ENCODE data around the gene ACAD10.
"Not testable (repeated sequence)": the region's sequence is repeated elsewhere in the genome, so short reads cannot be mapped to it uniquely, and the experiment has no call there.

Gene ACAD10

DNA sequence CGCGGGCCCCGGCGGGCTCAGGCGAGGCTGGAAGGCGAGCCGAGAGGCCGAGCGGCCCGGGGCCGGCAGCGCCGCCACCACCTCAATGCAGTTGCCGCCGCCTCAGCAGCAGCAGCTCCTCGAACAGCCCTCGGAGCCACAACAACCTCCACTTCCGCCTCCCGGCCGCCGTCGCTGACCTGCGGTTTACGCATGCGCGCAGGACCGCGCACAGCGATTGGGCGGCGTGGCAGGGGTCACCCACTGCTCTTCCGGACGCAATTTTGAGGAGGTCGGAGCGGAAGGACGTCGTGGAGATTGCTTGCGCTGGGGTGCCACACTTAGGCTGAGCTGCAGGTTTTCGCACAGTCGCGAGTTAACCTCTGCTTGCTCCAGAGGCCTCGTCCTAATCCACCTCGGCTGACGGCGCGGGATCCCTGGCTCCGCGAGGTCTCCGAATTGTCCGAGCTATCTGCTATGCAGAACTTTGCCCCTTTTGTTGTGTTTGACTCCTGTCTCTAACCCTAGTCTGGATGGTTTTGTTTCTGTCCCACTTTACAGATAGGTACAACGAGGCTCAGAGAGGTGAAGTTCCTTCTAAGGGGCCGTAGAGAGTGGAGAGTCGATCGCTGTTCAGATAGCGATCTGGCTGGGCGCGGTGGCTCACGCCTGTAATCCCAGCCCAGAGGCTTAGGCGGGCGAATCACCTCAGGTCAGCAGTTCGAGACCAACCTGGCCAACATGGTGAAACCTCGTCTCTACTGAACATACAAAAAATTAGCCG lies at the start of gene ACAD10, which contains the start of gene BRAP:
Gene ACAD10 (plus strand): TSS at position 243 of the 763 bp plus-strand sequence. CDS start 6,657 bp downstream, outside the sequence.
Gene BRAP (minus strand): TSS at position 146 of the 763 bp plus-strand sequence. CDS start 164 bp downstream, outside the sequence.
- peak; percentile 100 for DNase-seq (ENCODE audit: low spot score)

DNA sequence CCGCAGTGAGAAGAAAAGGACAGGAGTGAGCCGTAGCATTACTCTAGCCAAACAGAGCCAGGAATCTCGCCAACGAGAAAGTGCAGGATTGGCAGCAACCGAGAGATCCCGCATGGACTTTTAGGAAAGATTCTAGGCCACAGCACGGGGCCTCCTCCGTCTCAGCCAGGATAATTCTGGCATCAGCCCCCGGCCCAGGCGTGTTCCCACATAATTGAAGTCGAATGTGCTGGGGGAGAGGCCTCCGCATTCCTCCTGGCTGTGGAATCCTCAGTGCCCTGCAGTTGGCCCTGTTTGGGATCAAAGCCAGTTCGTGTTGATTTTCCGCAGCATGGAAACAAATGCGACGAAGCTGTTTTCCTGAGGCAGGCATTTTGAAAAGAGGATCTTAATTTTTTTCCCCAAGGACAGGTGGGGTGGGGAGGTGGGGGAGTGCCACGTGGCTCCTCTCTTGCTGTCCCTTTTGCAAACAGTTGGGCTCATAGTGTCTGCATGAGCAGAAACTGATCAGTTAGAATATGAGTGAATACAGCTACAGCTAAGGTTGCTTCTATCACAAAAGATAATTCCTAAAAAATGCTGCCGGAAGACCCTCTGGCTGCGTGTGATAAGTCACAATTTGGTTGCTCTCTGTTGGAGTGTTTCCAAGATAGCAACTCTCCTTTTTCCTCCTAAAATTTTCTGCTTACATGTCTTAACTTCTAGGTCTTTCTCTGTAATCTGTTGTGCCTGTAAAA lies 49.5 kb upstream of the ACAD10 start:
- peak; percentile 93 for DNase-seq (ENCODE audit: low spot score)

DNA sequence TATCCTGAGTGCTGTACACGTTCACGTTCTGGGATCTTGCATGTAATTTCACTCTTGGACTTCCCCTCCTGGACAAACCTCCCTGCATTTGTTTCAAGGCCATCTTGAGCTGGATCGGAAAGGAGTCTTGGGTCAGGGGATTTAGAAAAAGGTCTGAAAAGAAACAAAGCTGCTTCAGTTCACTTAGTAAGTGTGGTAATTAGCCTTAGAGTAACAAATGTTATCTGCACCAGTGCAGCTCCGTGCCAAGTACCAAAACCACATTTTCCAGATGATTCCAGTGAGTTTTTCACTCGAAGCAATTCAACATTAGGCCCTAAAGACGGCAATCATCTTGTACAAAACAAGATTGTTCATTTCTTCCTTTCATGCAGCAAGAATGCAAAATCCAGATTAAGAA lies 47.3 kb upstream of the ACAD10 start:
- DNase-seq (ENCODE audit: low spot score): no peak

DNA sequence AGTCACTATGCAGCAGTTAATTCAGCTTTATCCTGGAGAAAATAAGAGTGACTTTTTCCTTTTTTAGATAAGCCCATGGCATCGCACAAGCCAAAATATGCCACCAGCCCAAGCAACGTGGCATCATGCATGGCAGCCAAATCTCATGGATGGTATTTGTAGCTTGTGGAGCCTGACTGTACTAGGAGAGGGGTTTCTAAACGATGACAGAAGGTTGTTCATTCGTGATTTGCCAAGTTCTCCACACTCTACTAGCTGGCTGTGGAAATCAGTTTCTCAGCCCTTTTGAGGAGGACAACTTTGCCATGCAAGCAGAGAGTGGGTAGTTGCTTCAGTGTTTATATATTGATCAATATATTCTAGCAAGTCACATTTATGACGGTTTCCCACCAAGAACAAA lies 45.3 kb upstream of the ACAD10 start:
- no peak for DNase-seq (ENCODE audit: low spot score)

DNA sequence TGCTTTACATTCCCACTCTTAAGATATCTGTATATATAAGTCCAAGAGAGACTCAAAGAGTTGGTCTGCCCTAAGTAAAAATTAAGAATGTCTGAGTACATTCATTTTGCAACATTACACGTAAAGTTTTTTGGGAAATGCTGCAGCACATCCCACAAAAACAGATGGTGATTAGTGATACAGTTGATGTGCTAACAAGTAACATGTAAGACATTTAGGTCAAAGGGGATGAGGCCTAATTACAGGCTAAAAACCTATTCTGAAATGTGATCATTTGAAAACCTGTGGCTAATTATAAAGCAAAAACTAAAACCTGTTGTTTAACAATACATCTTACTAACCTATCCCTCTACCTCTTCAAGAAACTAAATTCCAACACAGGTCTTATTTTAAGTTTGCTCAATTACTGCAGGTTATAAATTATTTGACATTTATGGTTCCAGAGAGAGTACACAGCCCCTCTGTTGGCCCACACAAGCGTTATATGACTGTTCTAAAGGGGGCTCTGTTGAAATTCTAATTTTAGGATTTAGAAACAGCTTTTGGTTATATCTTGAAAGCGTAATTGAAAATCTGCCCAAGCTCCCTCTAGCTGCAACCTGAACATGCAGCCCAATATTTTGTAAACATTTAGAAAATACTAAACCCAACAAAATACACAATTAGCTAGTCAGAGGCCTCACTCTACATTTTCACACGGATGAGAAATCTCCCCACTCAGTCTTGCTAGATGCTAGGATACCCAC lies 43.0 kb upstream of the ACAD10 start:
- no peak for DNase-seq (ENCODE audit: low spot score)

DNA sequence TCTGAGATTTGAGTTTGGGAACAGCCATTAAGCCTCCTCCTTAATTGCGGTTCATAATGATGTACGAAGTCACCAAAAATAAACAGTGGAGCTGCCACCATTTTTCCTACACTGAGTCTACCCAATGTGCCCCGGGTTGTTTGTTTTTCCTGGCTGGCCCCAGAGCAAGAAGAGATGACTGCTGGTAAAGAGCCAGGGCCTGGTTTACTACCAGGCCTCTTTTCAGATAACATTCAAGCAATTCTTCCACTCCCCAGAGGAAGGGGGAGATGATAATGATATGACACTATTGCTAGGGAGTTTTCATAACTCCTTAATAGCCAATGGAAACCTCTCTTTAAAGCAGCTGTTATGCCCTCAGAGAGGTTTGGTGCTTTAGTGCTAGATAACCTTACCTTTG lies 42.4 kb upstream of the ACAD10 start:
- no peak for DNase-seq (ENCODE audit: low spot score)

DNA sequence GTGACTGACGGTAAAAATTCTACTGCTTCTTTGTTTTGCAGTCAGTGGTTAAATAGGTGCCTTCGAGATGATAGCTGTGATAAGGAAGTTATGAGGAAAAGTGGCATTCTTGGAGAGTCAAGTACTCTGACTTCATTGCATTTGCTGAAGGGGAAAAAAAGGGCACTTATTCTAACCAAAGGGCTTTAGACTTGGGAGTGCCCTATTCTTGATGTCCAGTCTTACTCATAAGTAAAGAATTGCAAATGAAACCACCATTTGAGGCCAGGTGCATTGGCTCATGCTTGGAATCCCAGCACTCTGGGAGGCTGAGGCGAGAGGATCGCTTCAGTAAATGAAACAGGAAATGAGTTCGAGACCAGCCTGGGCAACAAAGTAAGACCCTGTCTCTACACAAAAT lies 40.4 kb upstream of the ACAD10 start:
- DNase-seq (ENCODE audit: low spot score): no peak

DNA sequence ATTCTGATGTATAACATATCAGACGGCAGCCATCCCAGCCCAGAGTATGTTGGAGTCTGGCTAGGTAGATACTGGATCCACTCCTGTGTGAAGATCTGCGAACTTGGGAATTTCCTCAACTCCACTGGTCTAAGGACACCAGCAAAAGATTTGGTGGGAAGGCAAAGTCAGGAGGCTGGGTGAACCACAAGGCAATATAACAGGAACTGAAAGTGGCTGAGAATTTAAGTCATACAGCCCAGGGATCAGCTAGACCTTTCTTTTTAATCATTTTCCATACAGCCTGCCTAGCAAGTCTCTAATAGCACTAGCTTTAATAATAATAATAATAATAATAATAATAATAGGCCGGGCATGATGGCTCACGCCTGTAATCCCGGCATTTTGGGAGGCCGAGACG lies 34.9 kb upstream of the ACAD10 start:
- no peak for DNase-seq (ENCODE audit: low spot score)

DNA sequence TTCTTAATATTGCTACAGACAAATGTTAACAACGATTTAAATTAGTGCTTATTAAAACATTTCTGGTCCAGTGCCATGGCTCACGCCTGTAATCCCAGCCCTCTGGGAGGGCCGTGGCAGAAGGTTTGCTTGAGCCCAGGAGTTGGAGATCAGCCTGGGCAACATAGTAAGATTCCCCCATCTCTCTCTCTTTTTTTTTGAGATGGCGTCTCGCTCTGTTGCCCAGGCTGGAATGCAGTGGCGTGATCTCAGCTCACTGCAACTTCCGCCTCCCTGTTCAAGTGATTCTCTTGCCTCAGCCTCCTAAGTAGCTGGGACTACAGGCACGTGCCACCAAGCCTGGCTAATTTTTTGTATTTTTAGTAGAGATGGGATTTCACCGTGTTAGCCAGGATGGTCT lies 33.3 kb upstream of the ACAD10 start:
- not testable (repeated sequence) for DNase-seq (ENCODE audit: low spot score)

DNA sequence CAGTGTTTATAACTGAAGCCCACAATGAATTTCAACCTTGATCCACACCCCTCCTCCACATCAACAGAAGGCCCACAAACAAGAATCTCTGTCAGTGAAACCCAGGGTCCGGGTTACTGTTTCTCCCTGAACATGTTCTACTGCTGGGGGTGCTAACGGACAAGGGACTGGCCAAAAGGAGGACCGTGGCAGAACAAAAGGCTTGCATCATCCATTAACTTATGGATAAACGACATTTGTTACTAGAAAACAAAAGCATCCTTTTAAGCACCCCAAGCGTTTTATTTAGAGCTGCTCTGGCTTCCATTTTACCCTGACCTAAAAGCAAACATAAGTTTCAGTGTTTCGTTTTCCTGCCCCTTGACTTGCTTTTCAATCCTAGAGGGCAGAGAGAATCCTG lies 32.3 kb upstream of the ACAD10 start:
- no peak for DNase-seq (ENCODE audit: low spot score)

DNA sequence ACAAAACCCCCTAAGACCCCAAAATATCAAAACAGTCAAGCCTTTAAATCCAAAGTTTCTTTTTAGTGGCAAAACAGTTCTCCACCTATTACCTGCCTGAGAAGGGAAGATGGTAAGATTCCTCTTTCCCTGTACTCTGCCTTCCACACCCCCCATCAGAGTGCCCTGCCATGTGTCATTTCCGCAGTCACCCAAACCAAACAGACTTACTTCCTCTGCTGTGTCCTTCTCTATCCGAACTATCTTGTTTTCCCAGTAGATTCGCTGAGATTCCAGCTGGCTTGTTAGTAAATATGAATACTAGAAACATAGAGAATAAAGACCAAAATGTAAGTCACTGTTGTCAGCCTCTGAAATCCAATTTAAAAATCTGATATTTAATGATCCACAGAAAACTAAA lies 30.5 kb upstream of the ACAD10 start:
- DNase-seq (ENCODE audit: low spot score): no peak

DNA sequence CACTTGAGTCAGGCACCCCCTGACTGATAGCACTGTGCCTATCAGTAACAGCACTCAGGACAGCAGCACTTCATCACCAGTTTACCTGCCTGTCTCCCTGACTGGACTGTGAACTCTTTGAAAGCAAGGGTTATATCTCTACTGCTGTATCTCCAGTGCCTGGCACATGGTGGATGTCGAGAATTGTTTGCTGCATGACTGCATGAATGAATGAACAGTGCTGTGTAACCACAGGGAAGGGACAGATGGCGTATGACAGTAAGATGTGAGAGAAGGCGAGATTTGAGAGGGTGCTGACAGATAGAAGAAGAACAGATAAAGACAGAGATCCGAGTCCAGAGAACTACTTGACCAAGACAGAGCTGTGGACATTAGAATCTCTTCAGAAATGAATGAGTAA lies 29.8 kb upstream of the ACAD10 start:
- no peak for DNase-seq (ENCODE audit: low spot score)

DNA sequence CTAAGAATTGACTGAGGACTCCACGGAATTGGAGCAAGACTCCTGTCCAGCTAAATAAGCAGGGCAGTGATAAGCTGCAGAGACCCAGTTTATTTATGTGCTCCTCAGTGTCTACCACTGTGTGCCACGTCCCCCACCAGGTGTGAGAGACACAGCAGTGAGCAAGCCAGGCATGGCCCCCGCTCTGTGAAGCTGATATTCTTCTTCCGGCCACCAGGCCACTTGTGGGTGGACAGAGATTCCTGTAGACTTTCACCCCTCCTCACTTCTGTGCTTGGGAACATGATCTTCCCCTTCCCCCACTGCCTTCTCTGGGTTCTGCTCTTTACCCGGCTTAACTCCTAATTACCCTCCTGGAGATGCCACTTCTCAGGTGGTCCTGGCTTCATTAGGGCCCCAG lies 21.4 kb upstream of the ACAD10 start:
- no peak for DNase-seq (ENCODE audit: low spot score)

DNA sequence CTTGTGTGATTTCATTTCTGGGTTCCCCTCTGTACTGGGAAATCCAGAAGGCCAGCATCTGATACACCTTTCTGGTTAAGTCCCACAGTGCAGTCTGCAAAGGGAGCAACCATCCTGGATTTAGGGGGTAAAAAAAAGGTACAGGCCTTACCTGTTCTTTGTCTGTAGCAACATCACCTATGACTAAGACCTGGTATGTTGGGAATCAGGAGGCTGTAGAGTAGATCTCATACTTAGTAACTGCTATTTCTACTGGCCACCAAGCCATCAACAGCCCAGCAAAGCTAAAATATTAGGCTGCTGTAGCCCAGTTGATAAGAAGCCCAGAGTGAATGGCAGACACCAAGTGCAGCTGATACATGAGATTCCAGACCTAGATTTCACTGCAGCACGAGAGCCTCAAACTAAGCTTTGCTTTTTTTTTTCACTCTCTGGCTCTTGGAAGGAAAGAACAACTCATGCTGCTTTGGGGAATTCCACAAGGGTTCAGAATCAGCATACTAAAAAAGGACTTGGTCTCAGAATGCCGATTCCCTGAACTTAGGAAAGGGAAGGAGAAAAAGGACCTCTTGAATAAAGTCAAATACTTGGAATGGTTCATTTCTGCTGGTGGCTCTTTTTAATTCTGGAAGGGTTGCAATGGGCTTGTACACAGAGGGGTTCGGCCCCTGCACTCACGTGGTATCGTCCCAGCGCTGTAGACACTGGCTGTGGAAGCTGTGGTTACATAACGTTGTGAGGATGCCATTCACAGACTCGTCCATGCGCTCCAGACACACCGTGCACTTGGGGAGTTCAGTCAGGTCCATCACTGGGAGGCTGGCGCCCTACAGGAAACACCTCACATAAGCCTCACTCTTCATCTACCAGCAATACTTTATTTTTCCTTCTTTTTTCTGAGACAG lies 20.6 kb upstream of the ACAD10 start:
- no peak for DNase-seq (ENCODE audit: low spot score)

DNA sequence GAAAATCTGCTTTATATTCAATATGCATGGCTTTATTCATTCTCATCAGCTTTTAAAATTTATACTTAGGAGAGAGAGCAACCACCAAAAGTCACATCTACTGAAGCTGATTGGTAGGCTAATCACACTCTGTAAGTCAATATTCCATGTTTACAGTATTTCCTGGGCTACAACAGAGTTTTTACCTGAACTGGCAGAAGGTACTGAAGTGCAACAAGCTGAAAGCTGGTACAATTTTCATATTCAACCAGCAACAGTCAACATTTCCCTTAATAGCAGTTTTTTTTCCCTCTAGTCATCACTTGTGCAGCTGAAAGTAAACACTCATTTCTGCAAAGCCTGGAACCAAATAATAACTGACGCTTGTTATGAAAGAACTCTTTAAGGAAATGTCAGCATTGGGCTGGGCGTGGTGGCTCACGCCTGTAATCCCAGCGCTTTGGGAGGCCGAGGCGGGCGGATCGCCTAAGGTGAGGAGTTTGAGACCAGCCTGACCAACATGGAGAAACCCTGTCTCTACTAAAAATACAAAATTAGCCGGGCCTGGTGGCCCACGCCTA lies 13.0 kb upstream of the ACAD10 start:
- no peak for DNase-seq (ENCODE audit: low spot score)

DNA sequence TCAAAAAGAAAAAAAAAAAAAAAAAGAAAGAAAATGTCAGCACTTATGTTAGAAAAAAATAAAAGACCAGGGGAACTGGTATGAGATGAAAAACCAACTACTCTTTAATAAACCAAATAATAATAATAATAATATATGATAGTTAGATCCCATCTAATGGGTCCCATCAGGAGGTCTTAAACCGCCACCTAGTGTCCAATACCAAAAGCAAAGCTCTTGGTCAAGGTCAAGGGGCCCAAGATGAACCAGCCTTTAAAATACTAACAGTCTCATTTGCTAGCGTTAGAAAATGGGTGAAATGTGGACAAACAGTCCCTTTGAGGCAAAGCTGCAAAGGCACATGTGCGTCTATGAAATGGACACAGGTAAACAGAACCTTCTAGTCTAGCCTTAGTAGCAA lies 12.3 kb upstream of the ACAD10 start:
- peak; percentile 41 for DNase-seq (ENCODE audit: low spot score)

DNA sequence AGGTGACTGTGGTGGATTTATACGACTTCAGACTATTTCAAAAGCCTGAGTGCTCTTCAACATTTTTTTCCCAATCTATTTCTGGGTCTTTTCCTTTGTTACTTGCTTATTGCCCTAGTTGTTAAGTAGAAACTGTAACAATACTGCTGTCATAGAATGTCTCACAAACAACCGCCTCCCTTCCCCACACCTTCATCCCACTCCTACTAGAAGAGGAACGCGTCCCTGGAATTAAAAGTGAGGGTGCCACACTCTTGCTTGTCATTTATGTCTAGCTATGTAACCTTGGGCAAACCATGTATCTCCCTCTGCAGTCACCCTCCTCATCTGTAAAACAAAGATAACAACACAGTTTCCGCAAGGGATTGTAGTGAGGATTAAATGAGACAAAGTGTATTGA lies 8.7 kb upstream of the ACAD10 start:
- no peak for DNase-seq (ENCODE audit: low spot score)

DNA sequence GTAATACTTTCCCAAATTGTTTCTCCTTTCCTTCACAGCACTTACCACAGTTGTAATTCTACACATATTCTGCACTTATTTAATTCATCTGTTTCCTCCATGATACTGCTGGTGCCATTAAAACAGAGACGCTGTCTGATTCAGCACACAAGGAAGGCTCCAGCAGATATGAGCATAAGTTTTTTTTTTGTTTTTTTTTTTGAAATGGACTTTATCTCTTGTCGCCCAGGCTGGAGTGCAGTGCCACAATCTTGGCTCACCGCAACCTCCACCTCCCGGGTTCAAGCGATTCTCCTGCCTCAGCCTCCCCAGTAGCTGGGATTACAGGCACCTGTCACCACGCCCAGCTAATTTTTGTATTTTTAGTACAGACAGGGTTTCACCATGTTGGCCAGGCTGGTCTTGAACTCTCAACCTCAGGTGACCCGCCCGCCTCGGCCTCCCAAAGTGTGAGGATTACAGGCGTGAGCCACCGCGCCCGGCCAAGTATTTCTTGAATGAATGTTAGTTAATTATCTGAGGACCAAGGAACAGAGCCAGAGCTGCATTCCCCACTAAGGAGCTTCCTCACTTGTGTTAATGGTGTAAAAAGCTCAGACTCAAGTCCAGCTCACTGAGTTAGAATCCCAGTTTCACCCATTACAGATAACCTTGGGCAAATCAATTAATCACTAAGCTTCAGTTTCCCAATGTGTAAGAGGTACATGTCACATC lies 1.2 kb upstream of the ACAD10 start:
- not testable (repeated sequence) for DNase-seq (ENCODE audit: low spot score)

DNA sequence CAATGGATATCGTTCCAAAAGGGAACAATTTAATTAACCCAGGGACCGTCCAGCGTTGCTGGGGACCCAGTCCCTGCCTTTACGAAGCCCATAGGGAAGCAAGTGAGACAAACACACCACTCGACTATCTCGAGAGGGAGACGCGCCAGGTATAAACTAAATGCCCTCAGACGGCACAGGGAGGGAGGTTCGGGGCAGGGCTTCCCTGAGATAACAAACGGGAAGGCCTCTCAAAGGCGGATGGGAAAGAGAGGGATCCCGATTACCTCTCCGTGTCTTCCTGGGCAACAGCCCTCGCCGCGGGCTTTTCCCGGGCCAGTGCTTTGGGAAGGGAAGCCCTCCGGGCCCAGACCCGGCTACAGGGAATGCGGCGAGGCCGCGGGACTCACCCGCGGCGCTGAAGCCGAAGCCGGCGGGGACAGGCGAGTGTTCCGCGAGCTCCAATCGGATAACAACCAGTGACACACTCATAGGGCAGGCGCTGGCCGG lies 487 bp upstream of the ACAD10 start:
- DNase-seq (ENCODE audit: low spot score): no peak

DNA sequence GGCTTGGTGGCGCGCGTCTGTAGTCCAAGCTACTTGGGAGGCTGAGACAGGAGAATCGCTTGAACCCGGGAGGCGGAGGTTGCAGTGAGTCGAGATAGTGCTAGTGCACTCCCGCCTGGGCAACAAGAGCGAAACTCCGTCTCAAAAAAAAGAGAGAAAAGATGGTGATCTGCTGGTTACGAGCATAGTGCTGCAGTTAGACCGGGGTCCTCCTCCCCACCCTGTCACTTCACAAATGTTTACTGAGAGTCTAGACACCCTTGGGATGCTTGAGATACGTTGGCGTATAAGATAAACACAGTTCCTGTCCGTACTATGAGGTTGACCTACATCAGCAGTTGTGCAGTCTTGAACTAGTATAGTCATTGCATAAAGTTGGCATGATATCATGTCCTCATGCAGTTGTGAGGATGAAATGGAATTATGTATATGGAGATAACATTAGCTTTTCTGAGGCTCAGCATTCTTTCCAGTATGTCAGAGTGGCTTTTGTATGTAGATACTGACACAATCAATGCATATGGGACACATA lies 787 bp downstream of the ACAD10 start:
- DNase-seq (ENCODE audit: low spot score): no peak
